Measurements from ENCODE around the gene EFNA3. TPM values are rescaled to one million over a fixed set of nuclear protein-coding genes. Genes with fewer than 3 reads are reported as not detected.
A peak's percentile ranks its signal among the peaks of the same experiment; 100 is the strongest.

Gene EFNA3
- total and polyA plus RNA-seq, 2 experiments from 2014 or later, result 10.3 to 13.6 TPM

DNA sequence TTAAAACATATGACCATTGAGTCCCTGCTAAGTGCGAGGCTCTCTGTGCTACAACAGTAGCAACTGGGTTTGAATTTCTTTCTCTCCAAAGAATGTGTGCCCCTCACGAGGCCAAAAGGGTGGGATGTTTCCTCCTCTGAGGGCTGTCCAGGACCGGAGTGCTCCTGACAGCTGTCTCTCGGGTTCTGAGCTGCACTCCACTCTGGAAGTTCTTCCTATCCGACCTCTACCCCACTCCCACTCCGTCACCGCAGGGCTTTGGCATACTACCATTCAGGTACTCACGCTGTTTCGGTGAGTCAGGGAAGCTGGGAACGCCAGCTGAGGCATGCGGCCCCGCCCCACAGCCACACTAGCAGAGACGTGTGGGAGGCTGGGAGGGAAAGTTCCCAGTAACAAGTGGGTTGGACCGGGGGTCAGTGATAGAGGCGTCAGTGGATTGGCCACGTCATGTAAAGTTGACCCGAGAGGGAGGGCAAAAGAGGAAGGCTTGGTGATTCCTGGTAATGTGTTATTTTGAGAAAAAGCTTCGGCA is 56.3 kb downstream of the EFNA3 start:
- peak overlapping the region; percentile 82 for H3K4me3 ChIP-seq
- DNase-seq (ENCODE audit: low spot score) (peak; percentile 70), ATAC-seq (peak; percentile 27)
- peaks cover 13% of the 10 kb centered on the region for H4K20me1 ChIP-seq (replicated peaks; ENCODE audit: insufficient read depth)
- H2AFZ ChIP-seq, result peak overlapping the region; percentile 91
- H3K4me1 ChIP-seq (ENCODE audit: insufficient read depth), result peaks cover 27% of the 10 kb centered on the region
- peaks cover 25% of the 10 kb centered on the region for H3K4me1 Mint-ChIP-seq
- peak overlapping the region; percentile 94 for H3K4me3 Mint-ChIP-seq
- no peaks in the 10 kb centered on the region for H3K9me2 ChIP-seq (ENCODE audit: insufficient read depth)
- H3K27me3 ChIP-seq (ENCODE audit: insufficient read depth), result peaks cover 16% of the 10 kb centered on the region; the same call in 1 of the 2 replicates
- H3K27ac Mint-ChIP-seq, result peak overlapping the region; percentile 91
- H3K36me3 Mint-ChIP-seq (ENCODE audit: low read depth), result peaks cover 24% of the 10 kb centered on the region
- peak overlapping the region; percentile 92 for H3K27ac ChIP-seq (ENCODE audit: low read depth)
- H3K9me3 Mint-ChIP-seq, result no peaks in the 10 kb centered on the region
- H3K4me2 ChIP-seq, result peak overlapping the region; percentile 86
- H3K36me3 ChIP-seq (ENCODE audit: insufficient read depth), result no peaks in the 10 kb centered on the region
- H3K79me2 ChIP-seq (replicated peaks; ENCODE audit: insufficient read depth), result peaks cover 22% of the 10 kb centered on the region
- H3F3A ChIP-seq (replicated peaks; ENCODE audit: low read depth), result peaks cover 27% of the 10 kb centered on the region
- TF ChIP-seq REST (IDR thresholded peaks at IDR 0.05; ENCODE audit: unreplicated experiment) (no peak), EZH2phosphoT487 (IDR thresholded peaks at IDR 0.05; ENCODE audit: unreplicated experiment) (no peak), ZNF462 (CRISPR knock-in tag; IDR thresholded peaks at IDR 0.05) (no peak), CREB1 (CRISPR knock-in tag; IDR thresholded peaks at IDR 0.05; ENCODE audit: low read depth) (no peak), POLR2AphosphoS5 (IDR thresholded peaks at IDR 0.05; ENCODE audit: low read depth) (no peak), JUNB (IDR thresholded peaks at IDR 0.05; ENCODE audit: unreplicated experiment) (no peak), EZH2 (IDR thresholded peaks at IDR 0.05; ENCODE audit: low read depth, unreplicated experiment) (no peak), ZNF114 (CRISPR knock-in tag; IDR thresholded peaks at IDR 0.05) (no peak), NANOG (IDR thresholded peaks at IDR 0.05; ENCODE audit: borderline replicate concordance) (no peak)
- TF ChIP-seq, protein P1, sequence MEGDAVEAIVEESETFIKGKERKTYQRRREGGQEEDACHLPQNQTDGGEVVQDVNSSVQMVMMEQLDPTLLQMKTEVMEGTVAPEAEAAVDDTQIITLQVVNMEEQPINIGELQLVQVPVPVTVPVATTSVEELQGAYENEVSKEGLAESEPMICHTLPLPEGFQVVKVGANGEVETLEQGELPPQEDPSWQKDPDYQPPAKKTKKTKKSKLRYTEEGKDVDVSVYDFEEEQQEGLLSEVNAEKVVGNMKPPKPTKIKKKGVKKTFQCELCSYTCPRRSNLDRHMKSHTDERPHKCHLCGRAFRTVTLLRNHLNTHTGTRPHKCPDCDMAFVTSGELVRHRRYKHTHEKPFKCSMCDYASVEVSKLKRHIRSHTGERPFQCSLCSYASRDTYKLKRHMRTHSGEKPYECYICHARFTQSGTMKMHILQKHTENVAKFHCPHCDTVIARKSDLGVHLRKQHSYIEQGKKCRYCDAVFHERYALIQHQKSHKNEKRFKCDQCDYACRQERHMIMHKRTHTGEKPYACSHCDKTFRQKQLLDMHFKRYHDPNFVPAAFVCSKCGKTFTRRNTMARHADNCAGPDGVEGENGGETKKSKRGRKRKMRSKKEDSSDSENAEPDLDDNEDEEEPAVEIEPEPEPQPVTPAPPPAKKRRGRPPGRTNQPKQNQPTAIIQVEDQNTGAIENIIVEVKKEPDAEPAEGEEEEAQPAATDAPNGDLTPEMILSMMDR (conservative IDR thresholded peaks at IDR 0.05; ENCODE audit: low read depth in 2 of 2), result no peak
- peaks cover 27% of the 10 kb centered on the region for H3K27me3 Mint-ChIP-seq (ENCODE audit: insufficient read depth, low read depth, poor library complexity)
